Thyroid gland (tissue), 4 donors: Measurements from ENCODE around the gene CDH19.

Source experiments
- CTCF ChIP-seq, 6 experiments: fragments of 200-600 bp in 3 of 6; fragments of 450-650 bp in 3 of 6; sonication (generic) in 3 of 6; IDR thresholded peaks; one replicate each; pipeline ENCODE4 v1.5.1; 2016 to 2019; ENCODE audit warnings: antibody characterized with exemption in 6 of 6, mild to moderate bottlenecking in 2 of 6, inconsistent platforms in 1 of 6, moderate library complexity in 1 of 6
- POLR2A ChIP-seq, 2 donors: fragments of 450-650 bp; IDR thresholded peaks; one replicate each; pipeline ENCODE4 v1.6.1; 2017; ENCODE audit warnings: antibody characterized with exemption in 2 of 2, mild to moderate bottlenecking in 2 of 2, moderate library complexity in 1 of 2

GRCh38 chr18:66533693-66534092, 70.2 kb downstream of the CDH19 start:
- TF ChIP-seq POLR2A (IDR thresholded peaks at IDR 0.05) = no peak
- no peak for TF ChIP-seq CTCF (IDR thresholded peaks at IDR 0.05)
